OCI-M2 (cell line): ENCODE results near the gene KIAA0232.
"Not testable (repeated sequence)": the region's sequence is repeated elsewhere in the genome, so short reads cannot be mapped to it uniquely, and the experiment has no call there.

Experiments
- DNase-seq: peaks from one replicate; lab custom pipeline; 2025; ENCODE audit not compliant: unreplicated experiment; lab: John Stamatoyannopoulos, UW

Gene KIAA0232

DNA sequence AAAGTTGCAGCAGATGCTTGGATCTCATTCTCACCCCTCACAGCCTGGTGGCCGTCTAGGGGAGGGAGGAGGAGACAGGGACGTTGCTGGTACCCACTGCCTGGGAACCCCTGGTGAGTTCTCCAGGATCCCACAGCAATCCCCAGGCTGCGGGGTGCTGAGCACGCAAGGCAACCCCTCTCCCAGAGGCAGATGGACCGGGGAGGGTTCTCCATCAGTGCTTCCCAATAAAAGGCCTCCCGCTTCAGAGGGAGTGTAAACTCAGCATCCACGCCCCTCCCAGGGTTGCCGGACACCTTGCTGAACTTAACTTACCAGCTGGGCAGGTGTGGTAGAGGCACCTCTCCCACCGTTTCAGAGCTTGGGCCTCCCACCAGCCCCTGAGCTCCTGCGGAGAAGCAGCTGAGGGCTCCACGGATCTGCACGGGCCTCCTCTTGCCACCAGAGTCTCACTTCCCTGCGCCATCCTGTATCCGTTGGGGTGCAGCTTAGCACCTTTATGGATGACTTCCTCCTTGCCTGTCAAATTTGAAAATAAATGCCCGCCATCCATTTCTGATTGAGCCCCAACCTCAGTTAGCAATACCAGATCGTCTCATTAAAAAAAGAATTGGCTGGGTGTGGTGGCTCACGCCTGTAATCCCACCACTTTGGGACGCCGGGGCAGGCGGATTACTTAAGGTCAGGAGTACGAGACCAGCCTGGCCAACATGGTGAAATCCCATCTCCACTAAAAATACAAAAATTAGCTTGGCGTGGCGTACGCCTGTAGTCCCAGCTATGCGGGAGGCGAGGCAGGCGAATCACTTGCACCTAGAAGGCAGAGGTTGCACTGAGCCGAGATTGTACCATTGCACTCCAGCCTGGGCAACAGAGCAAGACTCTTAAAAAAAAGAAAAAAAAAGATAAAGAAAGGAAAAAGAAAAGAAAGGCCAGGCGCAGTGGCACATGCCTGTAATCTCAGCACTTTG, 112.3 kb downstream of the KIAA0232 start:
- no peak for DNase-seq

DNA sequence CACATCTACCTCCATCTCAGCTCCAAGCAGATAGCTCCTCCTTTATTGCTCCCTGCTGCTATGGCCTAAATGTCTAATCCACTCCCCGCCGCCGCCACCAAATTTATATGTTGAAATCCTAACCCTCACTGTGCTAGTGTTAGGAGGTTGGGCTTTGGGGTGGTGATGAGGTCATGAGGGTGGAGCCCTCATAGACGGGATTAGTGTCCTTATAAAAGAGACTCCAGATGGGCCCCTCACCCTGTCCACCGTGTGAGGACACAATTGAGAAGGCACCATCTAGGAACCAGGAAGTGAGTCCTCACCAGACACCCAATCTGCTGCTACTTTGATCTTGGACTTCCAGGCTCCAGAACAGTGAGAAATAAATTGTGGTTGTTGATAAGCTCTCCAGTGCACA, 113.5 kb downstream of the KIAA0232 start:
- DNase-seq, result no peak

DNA sequence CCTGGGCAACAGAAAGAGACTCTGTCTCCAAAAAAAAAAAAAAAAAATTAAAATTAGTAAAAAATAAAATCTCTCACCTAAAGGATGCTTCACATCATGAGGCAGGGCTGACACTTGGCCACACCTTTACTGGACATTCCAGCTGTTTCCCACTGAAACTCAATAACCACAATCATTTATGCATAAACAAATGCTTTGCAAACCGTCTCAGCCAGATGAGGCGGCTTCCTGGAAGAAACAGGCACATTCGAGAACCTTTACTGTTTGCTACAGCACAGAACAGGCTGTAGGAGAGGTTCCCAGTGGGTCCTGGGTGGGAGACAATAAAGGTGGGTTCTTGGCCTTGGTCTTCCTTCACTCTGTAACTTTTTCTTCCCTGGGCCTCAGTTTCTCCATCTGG, 116.2 kb downstream of the KIAA0232 start:
- no peak for DNase-seq

DNA sequence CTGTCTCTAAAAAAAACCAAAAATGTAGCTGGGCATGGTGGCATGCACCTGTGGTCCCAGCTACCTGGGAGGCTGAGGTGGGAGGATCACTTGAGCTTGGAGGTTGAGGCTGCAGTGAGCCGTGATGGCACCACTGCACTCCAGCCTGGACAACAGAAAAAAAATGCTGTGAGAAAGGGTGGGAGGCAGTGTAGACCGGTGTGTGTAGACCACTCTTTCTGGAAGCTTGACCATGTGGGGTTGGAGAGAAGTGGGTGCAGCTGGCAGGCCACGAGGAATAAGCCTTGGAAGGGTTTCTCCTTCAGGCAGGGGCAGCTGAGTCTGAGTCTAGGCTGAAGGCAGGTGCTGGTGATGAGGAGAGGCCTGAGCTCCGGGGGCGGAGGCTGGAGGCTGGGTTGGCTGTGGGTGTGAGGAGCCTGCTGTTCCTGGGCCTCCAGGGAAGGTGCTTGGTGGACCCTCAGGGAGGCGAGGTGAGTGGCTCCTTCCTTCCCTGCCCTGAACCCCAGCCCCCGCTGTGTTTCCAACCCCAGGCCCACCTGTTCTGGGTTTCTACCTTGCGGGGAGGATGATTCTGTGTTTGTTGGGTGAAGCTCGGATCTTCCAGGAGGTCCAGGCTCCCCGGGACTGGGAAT, 117.8 kb downstream of the KIAA0232 start:
- DNase-seq, result no peak

DNA sequence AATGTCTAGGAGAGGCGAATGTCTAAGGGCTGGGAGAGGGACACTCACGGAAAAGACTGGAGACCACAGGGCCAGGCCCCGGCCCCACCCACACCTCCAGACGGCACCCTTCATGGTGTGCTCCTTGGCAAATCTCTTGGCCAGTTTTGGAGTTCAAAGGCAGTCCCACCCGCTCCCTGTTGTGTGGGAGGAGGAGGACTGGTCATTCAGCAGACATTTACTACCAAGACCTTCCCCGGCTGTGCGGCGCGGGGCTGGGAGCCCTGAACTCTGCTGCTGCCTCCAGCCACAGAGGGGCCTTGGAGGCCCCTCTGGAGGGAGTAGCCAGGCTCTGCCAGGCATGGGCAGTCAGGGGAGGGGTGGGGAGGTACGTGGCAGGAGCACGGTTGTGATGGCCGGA, 118.4 kb downstream of the KIAA0232 start:
- no peak for DNase-seq

DNA sequence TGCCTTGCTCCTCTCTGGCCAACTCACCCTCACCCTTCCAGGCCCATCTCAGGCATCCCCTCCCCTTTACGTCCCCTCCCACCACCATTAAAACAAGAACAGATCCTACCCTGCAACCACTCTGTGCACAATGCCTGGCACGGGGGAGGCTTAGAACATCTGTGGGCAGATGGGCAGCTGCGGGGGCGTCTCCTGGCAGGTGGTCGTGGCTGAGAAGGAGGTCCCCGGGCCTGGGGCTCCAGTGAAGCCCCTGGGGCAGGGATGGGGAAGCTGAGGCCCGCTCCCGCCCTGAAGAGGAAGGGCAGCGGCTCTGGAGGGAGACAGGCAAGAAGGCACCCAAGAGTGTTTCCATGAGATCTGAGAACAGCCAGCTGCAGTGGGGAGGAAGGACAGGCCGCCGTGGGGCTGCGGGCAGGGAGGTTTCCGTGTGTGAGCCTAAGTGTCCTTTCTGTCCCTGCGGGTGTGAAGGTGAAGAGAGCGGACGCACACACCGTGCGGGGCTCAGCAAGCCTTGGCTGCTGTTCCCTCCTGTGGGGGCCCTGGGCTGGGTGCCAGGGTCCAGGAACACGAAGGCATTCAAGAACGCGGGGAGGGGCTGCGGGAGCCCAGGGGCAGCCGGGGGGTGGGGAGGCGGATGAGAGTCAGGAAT, 119.3 kb downstream of the KIAA0232 start:
- no peak for DNase-seq

DNA sequence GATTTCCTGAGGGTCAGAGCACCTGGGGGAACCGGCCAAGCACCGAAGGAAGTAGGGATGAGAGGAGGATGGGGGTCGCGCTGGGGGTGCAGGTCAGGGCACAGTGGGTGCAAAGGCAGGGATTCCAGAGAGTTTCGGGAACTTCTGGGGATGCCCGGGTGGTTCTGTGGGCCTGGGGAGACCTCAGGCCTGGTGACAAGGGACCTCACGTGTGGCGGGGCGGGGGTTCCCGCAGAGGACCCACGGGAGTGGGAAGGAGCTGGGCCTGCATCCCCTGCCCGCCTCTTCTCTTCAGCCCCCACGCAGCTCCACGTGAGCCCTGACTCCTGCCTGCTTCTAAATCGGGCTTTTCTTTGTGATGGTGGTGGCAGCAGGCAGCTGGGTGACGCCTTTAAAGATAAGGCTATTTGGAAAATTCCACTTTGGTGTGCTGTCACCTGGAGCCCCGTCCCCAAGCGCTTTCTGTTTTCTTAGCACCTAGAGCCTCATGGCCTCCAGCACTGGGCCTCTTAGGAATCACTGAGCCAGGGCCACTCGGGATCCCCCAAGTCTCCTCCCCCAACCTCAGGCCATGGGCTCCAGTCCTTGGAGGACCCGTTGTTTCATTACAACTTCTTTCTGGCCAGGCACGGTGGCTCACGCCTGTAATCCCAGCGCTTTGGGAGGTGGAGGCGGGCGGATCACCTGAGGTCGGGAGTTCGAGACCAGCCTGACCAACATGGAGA, 120.0 kb downstream of the KIAA0232 start:
- no peak for DNase-seq

DNA sequence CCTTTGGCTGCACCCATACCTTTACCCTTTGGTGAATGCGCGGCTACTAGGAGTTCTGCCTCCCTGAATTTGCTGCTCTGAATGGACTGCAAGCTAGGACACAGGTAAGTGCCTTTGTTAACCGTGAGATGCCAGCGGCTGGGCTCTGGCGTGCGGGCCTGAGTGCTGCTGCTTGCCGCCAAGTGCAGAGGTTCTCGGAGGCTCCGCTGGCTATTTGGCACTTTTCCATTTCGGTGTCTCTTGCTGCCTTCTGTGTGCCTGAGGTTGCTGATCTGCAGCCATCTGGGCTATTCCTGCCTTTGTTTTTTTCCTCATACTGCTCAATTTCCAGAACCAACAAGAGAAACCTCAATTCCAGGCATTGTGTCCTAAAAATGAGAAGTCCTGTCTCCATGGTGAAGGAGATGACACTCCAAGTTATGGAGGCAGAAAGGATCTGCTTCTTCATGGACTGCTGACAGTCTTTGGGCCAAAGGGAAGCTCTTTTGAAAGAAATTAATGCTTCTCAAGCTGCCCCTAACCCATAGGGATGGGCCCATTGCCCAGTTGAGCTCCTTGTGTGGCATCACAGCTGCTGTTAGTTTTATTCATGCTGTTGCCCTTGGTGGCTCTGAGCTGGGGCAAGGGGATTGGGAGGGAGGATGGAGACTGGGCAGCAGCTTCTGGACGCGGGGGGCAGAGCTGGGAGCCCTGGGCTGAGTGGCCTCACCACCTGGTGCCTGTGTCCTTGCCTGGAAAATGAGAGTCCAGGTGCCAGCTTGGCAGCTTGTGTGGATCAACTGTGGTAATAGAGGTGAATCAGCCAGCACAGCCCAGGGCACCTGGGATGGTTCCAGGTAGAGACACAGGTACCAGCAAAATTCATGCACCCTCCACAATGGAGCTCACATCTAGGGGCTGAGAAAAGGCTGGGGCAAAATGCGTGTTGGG, 123.3 kb downstream of the KIAA0232 start:
- DNase-seq, result no peak

DNA sequence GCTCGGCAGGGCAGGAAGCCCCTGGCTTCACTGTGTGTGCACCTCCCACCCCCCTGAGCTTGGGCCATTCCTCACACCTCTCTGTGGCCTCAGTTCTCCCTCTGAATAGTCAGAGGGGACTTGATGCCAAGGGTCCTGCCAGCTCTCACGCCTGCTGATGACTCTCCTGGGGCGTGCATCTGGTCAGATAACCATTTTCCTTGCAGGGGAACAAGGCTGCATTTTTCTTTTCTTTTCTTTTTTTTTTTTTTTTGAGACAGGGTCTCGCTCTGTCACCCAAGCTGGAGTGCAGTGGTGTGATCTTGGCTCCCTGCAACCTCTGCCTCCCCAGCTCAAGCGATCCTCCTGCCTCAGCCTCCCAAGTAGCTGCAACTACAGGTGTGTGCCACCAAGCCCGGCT, 124.0 kb downstream of the KIAA0232 start:
- not testable (repeated sequence) for DNase-seq

DNA sequence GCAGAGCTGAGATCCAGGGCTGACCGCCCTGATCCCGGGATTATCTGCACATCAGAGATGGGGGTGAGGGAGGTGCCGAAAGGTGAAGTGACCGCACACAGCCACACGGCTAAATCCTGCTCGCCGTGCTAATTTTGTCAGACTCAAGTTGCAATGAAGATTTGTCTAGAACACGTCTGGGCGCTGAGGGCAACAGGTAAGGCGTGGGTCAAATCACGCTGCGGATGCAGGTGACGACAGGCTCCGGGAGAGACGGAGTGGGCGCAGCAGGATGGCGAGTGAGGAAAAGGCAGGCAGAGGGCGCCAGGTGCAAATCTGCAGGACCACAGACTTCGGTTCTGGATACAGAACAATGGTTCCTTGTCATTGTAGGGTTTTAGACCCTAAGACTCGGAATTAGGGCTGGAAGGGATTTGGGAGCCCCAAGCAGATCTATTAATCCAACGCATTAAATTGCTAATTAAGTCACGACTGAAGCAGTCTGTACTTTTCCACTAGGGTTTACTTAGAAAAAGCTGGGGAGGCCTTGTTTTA, 125.2 kb downstream of the KIAA0232 start:
- no peak for DNase-seq

DNA sequence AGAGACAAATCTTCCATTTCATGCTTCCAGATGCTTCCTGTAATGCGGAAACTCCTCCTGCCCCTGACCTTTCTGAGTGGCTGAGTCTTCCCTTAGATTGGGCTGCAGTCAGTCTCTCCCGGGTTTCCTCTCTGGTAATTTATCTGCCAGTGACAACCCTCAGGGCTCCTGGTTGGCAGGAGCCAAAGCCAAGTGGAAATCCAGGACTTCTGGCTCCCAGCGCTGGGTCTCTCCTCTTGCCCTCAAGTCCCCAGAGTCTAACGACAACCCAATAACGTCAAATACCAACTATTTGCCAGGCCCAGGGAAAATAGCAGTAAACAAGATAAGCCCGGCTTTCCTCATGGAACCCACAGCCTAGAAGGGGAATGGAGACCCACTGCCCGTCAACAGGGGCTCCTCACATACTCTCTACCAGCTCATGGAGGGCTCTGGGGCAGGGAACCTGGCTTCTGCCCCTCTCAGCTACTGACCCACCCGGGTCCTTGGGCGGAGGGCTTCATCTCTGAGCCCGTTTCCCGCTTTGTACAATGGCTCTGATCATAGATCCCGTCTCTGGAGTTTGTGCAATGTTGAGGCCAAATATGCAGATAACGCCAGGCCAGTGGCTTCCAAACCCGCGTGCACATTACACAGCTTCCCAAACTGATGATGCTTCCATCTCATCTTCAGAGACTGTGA, 126.0 kb downstream of the KIAA0232 start:
- no peak for DNase-seq

DNA sequence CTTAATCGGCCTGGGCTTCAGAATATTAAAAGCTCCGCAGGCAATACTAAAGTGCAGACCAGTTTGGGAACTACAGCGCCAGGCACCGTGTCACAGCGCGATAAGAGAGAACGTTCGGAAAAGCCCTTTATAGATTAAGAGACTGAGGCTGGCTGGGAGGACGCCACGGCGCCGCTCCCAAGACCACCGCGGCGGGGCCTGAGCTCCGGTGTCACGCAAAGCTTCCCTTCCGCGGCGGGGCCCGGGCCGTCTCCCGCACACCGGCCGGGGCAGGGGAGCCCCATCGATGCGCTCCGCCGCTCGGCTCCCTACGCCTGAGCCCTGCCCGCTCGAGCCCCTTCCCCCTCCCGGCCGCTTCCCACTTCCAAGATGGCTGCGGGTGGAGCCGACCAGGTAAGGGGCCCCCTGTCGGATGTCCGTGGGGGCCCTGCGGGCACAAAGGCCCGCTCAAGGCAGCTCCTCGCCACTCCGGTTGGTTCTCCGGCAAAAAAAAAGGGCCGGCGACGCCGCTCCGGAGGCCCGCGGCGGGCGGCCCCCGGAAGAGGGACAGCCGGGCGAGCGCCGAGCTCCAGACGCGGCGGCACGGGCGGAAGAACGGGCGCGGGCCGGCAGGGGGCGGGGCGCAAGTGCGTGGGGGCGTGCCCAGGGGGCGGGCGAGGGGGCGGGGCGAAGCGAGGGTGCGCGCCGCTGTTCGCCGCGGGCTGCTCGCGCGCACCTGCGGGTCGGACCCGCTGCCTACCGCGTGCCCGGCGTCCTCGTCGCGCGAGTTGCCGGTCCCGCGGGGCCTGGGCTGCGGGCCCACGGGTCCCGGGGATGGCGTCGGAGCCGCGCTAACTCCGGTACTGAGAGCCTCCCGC, 126.8 kb downstream of the KIAA0232 start, which contains the start of gene TBC1D14:
Gene TBC1D14 (plus strand): TSS at position 714 of the 857 bp plus-strand sequence. CDS start 13,564 bp downstream, outside the sequence.
- no peak for DNase-seq

DNA sequence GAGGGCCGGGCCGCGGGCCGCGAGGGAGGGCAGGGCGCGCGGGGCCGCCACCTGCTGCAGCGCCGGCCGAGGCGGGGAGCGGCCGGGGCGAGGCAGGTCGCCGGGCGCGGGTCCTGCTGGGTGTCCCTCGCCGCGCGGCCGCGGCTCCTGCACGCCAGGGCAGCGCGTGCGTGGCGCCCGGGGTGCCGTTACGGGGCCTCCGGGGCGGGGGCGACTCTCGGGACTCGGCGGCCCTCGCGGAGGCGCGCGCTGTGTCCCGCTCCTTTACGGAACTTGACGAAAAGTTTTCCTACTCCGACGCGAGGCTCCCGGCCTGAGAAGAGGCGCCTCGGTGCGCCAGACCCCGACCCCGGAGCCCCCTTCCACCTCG, 127.4 kb downstream of the KIAA0232 start:
- DNase-seq, result no peak

DNA sequence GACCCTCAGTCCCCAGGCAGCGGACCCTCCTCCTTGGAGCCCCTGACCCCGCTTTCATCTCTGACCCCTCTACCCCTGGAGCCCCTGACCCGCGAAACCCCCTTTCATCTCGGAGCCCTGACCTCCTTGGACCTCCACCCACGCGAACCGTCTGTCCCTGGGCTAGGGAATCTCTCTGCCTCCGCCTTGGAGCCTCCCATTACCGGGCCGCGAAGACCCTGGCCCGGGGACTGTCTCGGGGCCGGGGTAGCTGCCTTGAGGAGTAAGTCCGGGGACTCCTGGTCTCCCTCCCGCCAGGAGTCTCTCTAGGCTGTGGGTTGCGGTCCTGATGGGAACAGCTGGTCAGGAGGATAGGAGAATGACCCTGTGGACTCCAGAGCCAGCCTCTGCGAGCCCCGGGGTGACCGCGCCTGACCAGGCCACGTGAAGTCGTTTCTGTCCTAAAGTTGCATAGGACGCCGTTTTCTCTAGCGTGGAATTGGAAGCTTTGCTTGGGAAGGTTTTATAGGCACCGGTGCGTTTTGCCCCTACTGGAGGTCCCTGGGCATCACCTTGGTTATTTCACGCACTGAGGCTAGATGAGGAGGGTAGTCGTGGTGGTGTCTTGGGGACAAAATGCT, 127.9 kb downstream of the KIAA0232 start:
- DNase-seq, result no peak

DNA sequence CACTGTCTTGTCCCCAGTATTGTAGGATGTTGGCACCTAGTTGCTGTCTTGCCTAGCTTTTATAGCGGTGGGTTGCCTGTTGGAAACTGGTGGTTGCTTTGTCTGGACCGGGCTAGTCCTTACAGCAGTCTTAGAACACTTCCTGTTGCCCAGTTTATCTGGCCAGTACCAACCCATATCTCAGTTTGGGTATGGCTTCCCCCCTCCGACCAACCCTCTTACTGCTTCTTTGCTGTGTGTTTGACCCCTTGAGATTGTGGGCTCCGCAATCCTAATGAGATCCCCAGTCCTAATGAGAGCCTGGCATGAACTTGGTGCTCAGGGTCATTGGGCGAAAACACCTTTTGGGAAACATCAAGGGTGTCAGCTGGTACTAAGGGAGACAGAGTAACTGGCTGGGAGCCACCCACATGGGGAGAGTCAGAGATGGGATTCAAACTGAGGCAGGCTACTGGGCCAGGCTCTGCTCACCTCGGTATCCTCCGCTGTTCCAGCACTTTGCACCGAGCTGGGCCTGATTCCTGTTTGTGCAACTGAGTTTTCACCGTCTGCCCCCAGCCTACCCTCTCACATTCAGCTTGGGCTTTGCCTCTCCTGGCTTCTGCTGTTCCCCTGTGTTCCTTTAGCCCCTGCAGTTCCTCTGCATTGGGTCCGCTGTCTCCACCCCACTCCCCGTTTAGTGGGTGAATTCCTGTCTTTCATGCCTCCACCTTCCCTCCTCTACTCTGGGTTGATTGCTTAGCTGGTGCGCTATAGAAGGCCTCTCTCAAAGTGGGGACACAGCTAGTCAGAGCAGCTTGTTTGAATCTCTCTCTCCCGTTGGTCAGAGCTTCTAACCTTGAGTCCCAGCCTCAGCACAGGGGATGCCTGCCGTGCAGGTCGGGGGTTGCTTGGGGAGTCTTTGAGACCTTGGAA, 128.7 kb downstream of the KIAA0232 start:
- no peak for DNase-seq

DNA sequence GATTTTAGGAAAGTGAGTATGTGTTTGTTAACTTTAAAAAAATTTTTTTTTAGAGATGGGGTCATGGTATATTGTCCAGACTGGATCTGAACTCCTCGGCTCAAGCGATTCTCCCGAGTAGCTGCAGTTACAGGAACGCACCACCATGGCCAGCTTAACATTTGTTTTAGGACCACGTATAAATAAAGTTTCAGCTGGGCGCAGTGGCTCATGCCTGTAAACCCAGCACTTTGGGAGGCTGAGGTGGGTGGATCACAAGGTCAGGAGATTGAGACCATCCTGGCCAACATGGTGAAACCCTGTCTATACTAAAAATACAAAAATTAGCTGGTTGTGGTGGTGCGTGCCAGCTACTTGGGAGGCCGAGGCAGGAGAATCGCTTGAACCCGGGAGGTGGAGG, 129.4 kb downstream of the KIAA0232 start:
- DNase-seq, result not testable (repeated sequence)

DNA sequence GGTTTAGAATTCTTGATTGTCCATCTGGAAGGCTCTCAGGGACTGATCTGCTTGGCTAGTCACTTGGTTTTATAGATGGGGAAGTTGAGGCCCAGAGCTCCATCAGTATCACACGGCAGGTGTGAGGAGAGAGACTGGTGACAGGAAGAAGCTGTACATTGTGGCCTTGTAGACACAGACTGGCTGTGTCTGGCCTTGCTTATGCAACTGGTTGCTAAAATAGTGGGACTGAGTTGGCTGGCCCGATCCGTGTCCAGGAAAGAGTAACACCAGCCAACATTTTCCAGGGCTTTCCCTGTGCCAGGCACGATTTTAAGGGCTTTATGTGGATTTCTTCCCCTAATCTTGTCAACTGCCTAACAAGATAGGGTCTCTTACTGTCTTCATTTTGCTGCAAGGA, 129.9 kb downstream of the KIAA0232 start:
- DNase-seq, result no peak
